ENCODE results near the gene FCMR.
"Not testable (repeated sequence)": the region's sequence is repeated elsewhere in the genome, so short reads cannot be mapped to it uniquely, and the experiment has no call there.

The FCMR gene

GRCh38 chr1:206925106-206925736, 3.5 kb upstream of the FCMR start:
- no peak for DNase-seq (ENCODE audit: low read depth in 2 of 2)
- TF ChIP-seq, protein P1, sequence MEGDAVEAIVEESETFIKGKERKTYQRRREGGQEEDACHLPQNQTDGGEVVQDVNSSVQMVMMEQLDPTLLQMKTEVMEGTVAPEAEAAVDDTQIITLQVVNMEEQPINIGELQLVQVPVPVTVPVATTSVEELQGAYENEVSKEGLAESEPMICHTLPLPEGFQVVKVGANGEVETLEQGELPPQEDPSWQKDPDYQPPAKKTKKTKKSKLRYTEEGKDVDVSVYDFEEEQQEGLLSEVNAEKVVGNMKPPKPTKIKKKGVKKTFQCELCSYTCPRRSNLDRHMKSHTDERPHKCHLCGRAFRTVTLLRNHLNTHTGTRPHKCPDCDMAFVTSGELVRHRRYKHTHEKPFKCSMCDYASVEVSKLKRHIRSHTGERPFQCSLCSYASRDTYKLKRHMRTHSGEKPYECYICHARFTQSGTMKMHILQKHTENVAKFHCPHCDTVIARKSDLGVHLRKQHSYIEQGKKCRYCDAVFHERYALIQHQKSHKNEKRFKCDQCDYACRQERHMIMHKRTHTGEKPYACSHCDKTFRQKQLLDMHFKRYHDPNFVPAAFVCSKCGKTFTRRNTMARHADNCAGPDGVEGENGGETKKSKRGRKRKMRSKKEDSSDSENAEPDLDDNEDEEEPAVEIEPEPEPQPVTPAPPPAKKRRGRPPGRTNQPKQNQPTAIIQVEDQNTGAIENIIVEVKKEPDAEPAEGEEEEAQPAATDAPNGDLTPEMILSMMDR (IDR thresholded peaks at IDR 0.05; ENCODE audit: low read depth, low read length) = no peak
- H3K4me3 ChIP-seq (replicated peaks in 1 of 2; ENCODE audit: low read depth in 2 of 2, low read length in 2 of 2) = no peak overlapping the region

DNA sequence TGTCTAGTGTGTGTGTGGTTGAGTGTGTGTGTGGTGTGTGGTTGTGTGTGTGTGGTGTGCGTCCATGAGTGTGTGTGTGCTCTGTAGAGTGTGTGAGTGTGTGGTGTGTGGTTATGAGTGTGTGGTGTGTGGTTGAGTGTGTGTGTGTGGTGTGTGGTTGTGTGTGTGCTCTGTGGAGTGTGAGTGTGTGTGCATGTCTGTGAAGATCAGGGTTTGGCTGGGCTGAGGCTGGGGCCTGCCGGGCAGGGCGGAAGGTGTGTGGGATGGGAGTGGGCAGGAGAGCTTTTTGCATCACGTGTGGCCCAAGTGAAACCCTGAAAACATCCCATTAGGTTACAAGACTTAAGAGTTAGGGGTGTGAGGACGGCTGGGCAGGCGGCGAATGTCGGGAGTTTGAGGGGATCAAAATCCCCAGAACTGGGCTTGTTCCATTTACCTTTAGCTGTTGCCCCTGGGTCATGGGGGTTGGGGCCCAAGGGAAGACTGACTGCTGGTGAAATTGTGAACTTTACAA, 2.9 kb upstream of the FCMR start:
- no peak for DNase-seq (ENCODE audit: low read depth in 2 of 2)
- TF ChIP-seq, protein P1 (IDR thresholded peaks at IDR 0.05; ENCODE audit: low read depth, low read length) = no peak
- H3K4me3 ChIP-seq (replicated peaks in 1 of 2; ENCODE audit: low read depth in 2 of 2, low read length in 2 of 2) = no peak overlapping the region

GRCh38 chr1:206923961-206924557, 2.3 kb upstream of the FCMR start:
- H3K4me3 ChIP-seq (replicated peaks in 1 of 2; ENCODE audit: low read depth in 2 of 2, low read length in 2 of 2); DNase-seq (ENCODE audit: low read depth in 2 of 2): not testable (repeated sequence)

- TF ChIP-seq, protein P1 (IDR thresholded peaks at IDR 0.05; ENCODE audit: low read depth, low read length) = no peak
- DNase-seq (ENCODE audit: low read depth in 2 of 2) = no peak
- no peak overlapping the region for H3K4me3 ChIP-seq (replicated peaks in 1 of 2; ENCODE audit: low read depth in 2 of 2, low read length in 2 of 2)
Measured at GRCh38 chr1:206923009-206923960, 1.5 kb upstream of the FCMR start.

- DNase-seq (ENCODE audit: low read depth in 2 of 2) = no peak
- TF ChIP-seq, protein P1 (IDR thresholded peaks at IDR 0.05; ENCODE audit: low read depth, low read length) = no peak
- H3K4me3 ChIP-seq (replicated peaks in 1 of 2; ENCODE audit: low read depth in 2 of 2, low read length in 2 of 2) = no peak overlapping the region
Measured at GRCh38 chr1:206922524-206922923, 783 bp upstream of the FCMR start.

- TF ChIP-seq, protein P1 (IDR thresholded peaks at IDR 0.05; ENCODE audit: low read depth, low read length) = no peak
- no peak overlapping the region for H3K4me3 ChIP-seq (replicated peaks in 1 of 2; ENCODE audit: low read depth in 2 of 2, low read length in 2 of 2)
Measured at GRCh38 chr1:206918076-206918475, 3.7 kb downstream of the FCMR start.

More at GRCh38 chr1:206918076-206918475, 3.7 kb downstream of the FCMR start:
- no peak for DNase-seq (ENCODE audit: low read depth in 2 of 2)
